ENCODE results near the gene GATB. TPM values are rescaled to one million over a fixed set of nuclear protein-coding genes. Genes with fewer than 3 reads are reported as not detected.

GATB gene
- total and polyA plus RNA-seq, 2 donors (not counting 1 experiment from before 2014, with no cell fraction given) = 18.7 to 20.8 TPM

DNA sequence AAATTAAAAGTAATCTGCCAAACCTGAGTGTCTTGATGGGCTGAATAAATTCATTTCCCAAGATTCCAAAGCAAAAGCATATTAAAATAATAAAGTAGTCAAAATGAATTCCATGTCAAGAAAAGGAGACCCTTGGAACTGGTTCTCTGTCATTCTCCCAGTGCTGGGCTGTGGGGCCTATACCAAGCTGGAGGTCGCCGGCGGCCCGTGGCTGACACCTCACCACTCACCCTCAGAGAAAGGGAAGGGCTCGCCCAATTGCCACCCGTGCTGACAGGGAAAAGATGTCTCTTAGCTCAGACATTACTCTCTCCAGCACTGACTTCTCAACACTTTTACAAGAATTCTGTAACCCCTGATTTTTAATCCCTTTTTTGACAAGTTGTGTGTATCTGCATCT, 51.7 kb downstream of the GATB start:
- H2AFZ ChIP-seq (ENCODE audit: low read length) = no peak overlapping the region
- no peaks in the 10 kb centered on the region for H3K79me2 ChIP-seq (ENCODE audit: control insufficient read depth, insufficient read depth, low read length)
- H4K20me1 ChIP-seq (ENCODE audit: control insufficient read depth, extremely low read depth, insufficient read depth, low read length) = no peaks in the 10 kb centered on the region
- H3K27me3 ChIP-seq (ENCODE audit: control insufficient read depth, insufficient read depth, low read length) = no peaks in the 10 kb centered on the region
- no peak overlapping the region for H3K27ac ChIP-seq (ENCODE audit: insufficient read depth, low read length)
- no peak overlapping the region for H3K4me2 ChIP-seq (ENCODE audit: extremely low read depth, insufficient read depth, low read length)
- H3K9ac ChIP-seq (ENCODE audit: insufficient read depth, low read length) = no peak overlapping the region
- H3K4me1 ChIP-seq (ENCODE audit: control insufficient read depth, extremely low read depth, insufficient read depth, low read length) = no peaks in the 10 kb centered on the region
- no peak overlapping the region for H3K4me3 ChIP-seq (replicated peaks in 1 of 4; ENCODE audit: control extremely low read depth in 1 of 4, insufficient read depth in 1 of 4, low read depth in 3 of 4, low read length in 4 of 4)
- no peak for TF ChIP-seq EZH2 (IDR thresholded peaks at IDR 0.05; ENCODE audit: low read length, missing control alignments)
- TF ChIP-seq, protein P1, sequence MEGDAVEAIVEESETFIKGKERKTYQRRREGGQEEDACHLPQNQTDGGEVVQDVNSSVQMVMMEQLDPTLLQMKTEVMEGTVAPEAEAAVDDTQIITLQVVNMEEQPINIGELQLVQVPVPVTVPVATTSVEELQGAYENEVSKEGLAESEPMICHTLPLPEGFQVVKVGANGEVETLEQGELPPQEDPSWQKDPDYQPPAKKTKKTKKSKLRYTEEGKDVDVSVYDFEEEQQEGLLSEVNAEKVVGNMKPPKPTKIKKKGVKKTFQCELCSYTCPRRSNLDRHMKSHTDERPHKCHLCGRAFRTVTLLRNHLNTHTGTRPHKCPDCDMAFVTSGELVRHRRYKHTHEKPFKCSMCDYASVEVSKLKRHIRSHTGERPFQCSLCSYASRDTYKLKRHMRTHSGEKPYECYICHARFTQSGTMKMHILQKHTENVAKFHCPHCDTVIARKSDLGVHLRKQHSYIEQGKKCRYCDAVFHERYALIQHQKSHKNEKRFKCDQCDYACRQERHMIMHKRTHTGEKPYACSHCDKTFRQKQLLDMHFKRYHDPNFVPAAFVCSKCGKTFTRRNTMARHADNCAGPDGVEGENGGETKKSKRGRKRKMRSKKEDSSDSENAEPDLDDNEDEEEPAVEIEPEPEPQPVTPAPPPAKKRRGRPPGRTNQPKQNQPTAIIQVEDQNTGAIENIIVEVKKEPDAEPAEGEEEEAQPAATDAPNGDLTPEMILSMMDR (conservative IDR thresholded peaks at IDR 0.05 in 1 of 2, IDR thresholded peaks at IDR 0.05 in 1 of 2; ENCODE audit: low read depth in 1 of 2, low read length in 2 of 2) = no peak
- no peak for DNase-seq (ENCODE audit: low read depth in 2 of 2)
- no peaks in the 10 kb centered on the region for H3K9me3 ChIP-seq (ENCODE audit: control insufficient read depth, insufficient read depth, low read depth, low read length)
- H3K36me3 ChIP-seq (ENCODE audit: control insufficient read depth, insufficient read depth, low read length) = peaks cover 1% of the 10 kb centered on the region

DNA sequence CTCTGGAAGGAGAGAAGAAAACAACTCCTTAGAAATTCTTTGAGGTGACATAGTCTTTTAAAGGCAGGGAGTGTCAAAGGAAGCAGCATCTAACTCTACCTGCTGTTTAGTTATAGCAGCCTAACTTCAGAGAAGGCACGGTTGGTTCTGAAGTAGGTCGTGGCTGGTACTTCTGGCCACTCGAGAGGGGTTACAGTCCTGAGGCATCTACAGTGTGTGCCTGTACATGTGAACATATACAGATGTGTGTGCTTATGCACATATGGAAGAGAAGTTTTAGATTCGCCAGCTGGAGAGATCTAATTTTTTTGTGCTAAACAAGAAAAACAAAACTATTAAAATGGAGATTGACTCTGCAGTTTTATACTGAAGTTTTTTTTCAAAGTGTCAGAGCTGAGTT, 52.7 kb downstream of the GATB start:
- no peak for TF ChIP-seq EZH2 (IDR thresholded peaks at IDR 0.05; ENCODE audit: low read length, missing control alignments)
- TF ChIP-seq, protein P1 (conservative IDR thresholded peaks at IDR 0.05 in 1 of 2, IDR thresholded peaks at IDR 0.05 in 1 of 2; ENCODE audit: low read depth in 1 of 2, low read length in 2 of 2) = no peak
- Histone ChIP-seq H3K36me3 (ENCODE audit: control insufficient read depth, insufficient read depth, low read length) (peaks cover 1% of the 10 kb centered on the region), H4K20me1 (ENCODE audit: control insufficient read depth, extremely low read depth, insufficient read depth, low read length) (no peaks in the 10 kb centered on the region), H3K4me2 (ENCODE audit: extremely low read depth, insufficient read depth, low read length) (no peak overlapping the region), H3K9me3 (ENCODE audit: control insufficient read depth, insufficient read depth, low read depth, low read length) (no peaks in the 10 kb centered on the region), H3K79me2 (ENCODE audit: control insufficient read depth, insufficient read depth, low read length) (no peaks in the 10 kb centered on the region), H3K9ac (ENCODE audit: insufficient read depth, low read length) (no peak overlapping the region), H2AFZ (ENCODE audit: low read length) (no peak overlapping the region), H3K4me3 (replicated peaks in 1 of 4; ENCODE audit: control extremely low read depth in 1 of 4, insufficient read depth in 1 of 4, low read depth in 3 of 4, low read length in 4 of 4) (no peak overlapping the region), H3K27ac (ENCODE audit: insufficient read depth, low read length) (no peak overlapping the region), H3K4me1 (ENCODE audit: control insufficient read depth, extremely low read depth, insufficient read depth, low read length) (no peaks in the 10 kb centered on the region), H3K27me3 (ENCODE audit: control insufficient read depth, insufficient read depth, low read length) (no peaks in the 10 kb centered on the region)
- DNase-seq (ENCODE audit: low read depth in 2 of 2) = no peak

DNA sequence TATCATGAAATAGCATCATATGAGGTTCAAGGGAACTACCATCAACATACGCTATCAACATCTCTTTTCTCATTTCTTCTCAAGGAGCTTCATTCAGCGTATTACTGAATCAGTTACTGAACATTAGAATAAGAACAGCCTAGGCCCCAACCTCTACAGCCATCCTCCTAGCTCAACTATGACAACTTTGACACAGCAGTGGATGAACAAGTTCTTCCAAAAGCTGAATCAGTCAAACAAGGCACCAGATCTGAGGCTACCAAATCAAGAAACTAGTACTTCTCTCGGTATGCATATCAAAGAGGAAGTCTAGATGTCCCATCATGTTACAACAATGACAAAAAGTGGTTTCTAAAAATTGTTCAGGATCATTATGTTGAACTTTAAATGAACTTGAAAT, 57.4 kb downstream of the GATB start:
- Histone ChIP-seq H4K20me1 (ENCODE audit: control insufficient read depth, extremely low read depth, insufficient read depth, low read length) (no peaks in the 10 kb centered on the region), H3K9me3 (ENCODE audit: control insufficient read depth, insufficient read depth, low read depth, low read length) (no peaks in the 10 kb centered on the region)

More for the DNA sequence above, 57.4 kb downstream of the GATB start:
- TF ChIP-seq, protein P1 (conservative IDR thresholded peaks at IDR 0.05 in 1 of 2, IDR thresholded peaks at IDR 0.05 in 1 of 2; ENCODE audit: low read depth in 1 of 2, low read length in 2 of 2) = no peak
- TF ChIP-seq EZH2 (IDR thresholded peaks at IDR 0.05; ENCODE audit: low read length, missing control alignments) = no peak
- DNase-seq (ENCODE audit: low read depth in 2 of 2) = no peak
- no peaks in the 10 kb centered on the region for H3K4me1 ChIP-seq (ENCODE audit: control insufficient read depth, extremely low read depth, insufficient read depth, low read length)
- H3K4me3 ChIP-seq (replicated peaks in 1 of 4; ENCODE audit: control extremely low read depth in 1 of 4, insufficient read depth in 1 of 4, low read depth in 3 of 4, low read length in 4 of 4) = no peak overlapping the region
- H3K27ac ChIP-seq (ENCODE audit: insufficient read depth, low read length) = no peak overlapping the region
- no peaks in the 10 kb centered on the region for H3K79me2 ChIP-seq (ENCODE audit: control insufficient read depth, insufficient read depth, low read length)
- no peak overlapping the region for H2AFZ ChIP-seq (ENCODE audit: low read length)
- H3K36me3 ChIP-seq (ENCODE audit: control insufficient read depth, insufficient read depth, low read length) = peaks cover 1% of the 10 kb centered on the region
- no peaks in the 10 kb centered on the region for H3K27me3 ChIP-seq (ENCODE audit: control insufficient read depth, insufficient read depth, low read length)
- no peak overlapping the region for H3K9ac ChIP-seq (ENCODE audit: insufficient read depth, low read length)
- no peak overlapping the region for H3K4me2 ChIP-seq (ENCODE audit: extremely low read depth, insufficient read depth, low read length)

Measured in fibroblast of lung (primary cell).